Measurements from ENCODE around the gene MPC1L. TPM values are rescaled to one million over a fixed set of nuclear protein-coding genes. Genes with fewer than 3 reads are reported as not detected.
"Not testable (repeated sequence)": the region's sequence is repeated elsewhere in the genome, so short reads cannot be mapped to it uniquely, and the experiment has no call there.

The MPC1L gene
- not detected for total RNA-seq
- long read RNA-seq, result 0 reads

GRCh38 chrX:40623139-40623536, at the start of gene MPC1L:
MPC1L (plus strand) TSS chrX:40623428; CDS start chrX:40623566, 138 bp downstream.
- Histone ChIP-seq H3K4me3 (no peak within 1 kb of the TSS), H3K4me1 (no peaks in the 10 kb centered on the region), H3K9me3 (no peaks in the 10 kb centered on the region), H3K27me3 (ENCODE audit: low read depth) (no peaks in the 10 kb centered on the region), H3K36me3 (peaks cover 13% of the 10 kb centered on the region), H3K27ac (no peak within 1 kb of the TSS)
- DNase-seq, result no peak
- no peak for ATAC-seq
- TF ChIP-seq CTCF (IDR thresholded peaks at IDR 0.05), result no peak
- intact Hi-C loops (cut with DNase I), result no loop called here

GRCh38 chrX:40573763-40574162, 49.5 kb upstream of the MPC1L start:
- DNase-seq (no peak), ATAC-seq (no peak)
- H3K9me3 ChIP-seq, result no peaks in the 10 kb centered on the region
- H3K4me1 ChIP-seq, result no peaks in the 10 kb centered on the region
- no peaks in the 10 kb centered on the region for H3K27me3 ChIP-seq (ENCODE audit: low read depth)
- H3K4me3 ChIP-seq, result no peak overlapping the region
- no peak overlapping the region for H3K27ac ChIP-seq
- H3K36me3 ChIP-seq, result no peaks in the 10 kb centered on the region
- intact Hi-C loops (cut with DNase I), result no loop called here
- peak; percentile 42 for TF ChIP-seq CTCF (IDR thresholded peaks at IDR 0.05)

GRCh38 chrX:40575411-40575810, 47.8 kb upstream of the MPC1L start:
- H3K9me3 ChIP-seq; H3K27me3 ChIP-seq (ENCODE audit: low read depth); H3K4me3 ChIP-seq; H3K4me1 ChIP-seq; DNase-seq; intact Hi-C loops (cut with DNase I); H3K36me3 ChIP-seq; H3K27ac ChIP-seq; ATAC-seq: not testable (repeated sequence)

GRCh38 chrX:40576291-40576690, 46.9 kb upstream of the MPC1L start:
- no peaks in the 10 kb centered on the region for H3K27me3 ChIP-seq (ENCODE audit: low read depth)

GRCh38 chrX:40578039-40578695, 45.1 kb upstream of the MPC1L start:
- Histone ChIP-seq H3K4me3 (no peak overlapping the region), H3K9me3 (no peaks in the 10 kb centered on the region), H3K27ac (no peak overlapping the region), H3K27me3 (ENCODE audit: low read depth) (no peaks in the 10 kb centered on the region), H3K36me3 (no peaks in the 10 kb centered on the region), H3K4me1 (peaks cover 11% of the 10 kb centered on the region)
- intact Hi-C loops (cut with DNase I), result no loop called here
- no peak for TF ChIP-seq CTCF (IDR thresholded peaks at IDR 0.05)
- DNase-seq (no peak), ATAC-seq (no peak)

More at GRCh38 chrX:40576291-40576690, 46.9 kb upstream of the MPC1L start:
- TF ChIP-seq CTCF (IDR thresholded peaks at IDR 0.05), result no peak
- Histone ChIP-seq H3K27ac (no peak overlapping the region), H3K36me3 (no peaks in the 10 kb centered on the region), H3K4me1 (no peaks in the 10 kb centered on the region), H3K9me3 (no peaks in the 10 kb centered on the region), H3K4me3 (no peak overlapping the region)
- DNase-seq (no peak), ATAC-seq (no peak)
- intact Hi-C loops (cut with DNase I), result no loop called here

- no peak for TF ChIP-seq CTCF (IDR thresholded peaks at IDR 0.05)
- no peaks in the 10 kb centered on the region for H3K27me3 ChIP-seq (ENCODE audit: low read depth)
- no peak overlapping the region for H3K4me3 ChIP-seq
- intact Hi-C loops (cut with DNase I), result no loop called here
- H3K9me3 ChIP-seq, result no peaks in the 10 kb centered on the region
- no peaks in the 10 kb centered on the region for H3K36me3 ChIP-seq
- no peak overlapping the region for H3K27ac ChIP-seq
- ATAC-seq (no peak), DNase-seq (no peak)
- peaks cover 11% of the 10 kb centered on the region for H3K4me1 ChIP-seq
These were observed 44.1 kb upstream of the MPC1L start for GRCh38 chrX:40579141-40579540.
